Mucosa of rectum (tissue), 2 donors: ENCODE data around the gene HYAL1.

Experiments
- H3K27ac ChIP-seq, 2 donors: one replicate each; pipeline ENCODE4 v1.7.0; 2013; ENCODE audit warnings: inconsistent platforms in 2 of 2, low read depth in 2 of 2, low read length in 2 of 2
- H3K27me3 ChIP-seq, 2 donors: one replicate each; pipeline ENCODE4 v1.7.0; 2013; ENCODE audit warnings: low read length in 2 of 2; ENCODE audit not compliant: control insufficient read depth in 2 of 2, insufficient read depth in 2 of 2
- H3K36me3 ChIP-seq, 2 donors: one replicate each; pipeline ENCODE4 v1.7.0; 2013; ENCODE audit warnings: low read length in 2 of 2; ENCODE audit not compliant: control insufficient read depth in 2 of 2, insufficient read depth in 2 of 2
- H3K4me1 ChIP-seq, 2 donors: one replicate each; pipeline ENCODE4 v1.7.0; 2013; ENCODE audit warnings: low read length in 2 of 2, mild to moderate bottlenecking in 1 of 2; ENCODE audit not compliant: control insufficient read depth in 2 of 2, insufficient read depth in 2 of 2
- H3K4me3 ChIP-seq, 2 donors: one replicate each; pipeline ENCODE4 v1.7.0; 2013; ENCODE audit warnings: low read length in 2 of 2
- H3K9ac ChIP-seq, 2 donors: one replicate each; pipeline ENCODE4 v1.7.0; 2013; ENCODE audit warnings: low read length in 2 of 2, low read depth in 1 of 2, mild to moderate bottlenecking in 1 of 2
- H3K9me3 ChIP-seq, 2 donors: one replicate each; pipeline ENCODE4 v1.7.0; 2013; ENCODE audit warnings: low read length in 2 of 2; ENCODE audit not compliant: control insufficient read depth in 2 of 2
- donor health status: healthy.
- donor health status: Normal muscosa, but diverticular disease.

HYAL1 gene

GRCh38 chr3:50255251-50255615 is 48.1 kb downstream of the HYAL1 start:
- H3K4me1 ChIP-seq = peaks cover 12 to 15% of the 10 kb centered on the region in 2 donors

DNA sequence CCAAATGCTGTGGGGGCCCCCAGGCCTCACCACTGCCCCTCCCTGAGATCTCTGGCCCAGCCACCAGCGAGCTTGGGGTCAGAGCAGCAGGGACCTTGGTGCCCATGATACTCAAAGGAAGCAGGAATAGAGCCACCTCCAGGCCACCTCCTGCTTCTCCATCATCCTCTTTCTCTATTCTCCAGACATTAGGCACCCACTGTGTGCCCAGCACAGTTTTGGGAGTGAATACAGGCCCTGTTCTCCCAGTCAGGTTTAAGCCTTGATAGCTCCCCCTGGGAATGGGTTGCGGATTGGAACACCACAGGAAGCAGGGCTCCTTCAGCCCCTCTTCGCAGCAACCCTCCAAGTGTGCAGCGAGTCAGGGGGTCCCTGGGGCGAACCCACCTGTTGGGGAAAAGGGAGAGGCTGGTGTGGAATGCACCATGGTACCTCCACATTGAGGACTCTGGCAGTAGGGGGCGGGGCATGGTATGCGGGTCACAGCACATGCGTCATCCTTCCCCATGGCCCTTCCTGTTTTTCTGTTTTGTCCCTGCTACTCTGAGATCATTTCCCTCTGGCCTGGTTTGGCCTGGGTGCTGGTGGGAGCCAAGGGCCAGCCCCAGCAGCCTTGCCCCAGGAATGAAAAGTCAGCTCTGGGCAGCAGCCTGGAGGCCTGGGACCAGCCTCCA is 48.7 kb downstream of the HYAL1 start:
- H3K36me3 ChIP-seq = peaks cover 25 to 42% of the 10 kb centered on the region in 2 donors
- H3K4me1 ChIP-seq = peaks cover 10 to 14% of the 10 kb centered on the region in 2 donors
- no peak overlapping the region for H3K9ac ChIP-seq
- peak overlapping the region; percentile 42 to 56 for H3K27ac ChIP-seq
- no peaks in the 10 kb centered on the region for H3K27me3 ChIP-seq
- no peaks in the 10 kb centered on the region for H3K9me3 ChIP-seq
- H3K4me3 ChIP-seq = no peak overlapping the region

More at GRCh38 chr3:50255251-50255615, 48.1 kb downstream of the HYAL1 start:
- Histone ChIP-seq H3K9me3 (no peaks in the 10 kb centered on the region), H3K4me3 (no peak overlapping the region), H3K27me3 (no peaks in the 10 kb centered on the region), H3K9ac (no peak overlapping the region), H3K36me3 (peaks cover 25 to 41% of the 10 kb centered on the region in 2 donors), H3K27ac (peak overlapping the region in 1 of 2 donors; percentile 56)

- Histone ChIP-seq H3K27ac (peak overlapping the region in 1 of 2 donors; percentile 10), H3K4me1 (peaks cover 27 to 42% of the 10 kb centered on the region in 2 donors), H3K9ac (no peak overlapping the region)
Measured at GRCh38 chr3:50251220-50251619, 52.2 kb downstream of the HYAL1 start.

GRCh38 chr3:50250514-50250913 is 52.9 kb downstream of the HYAL1 start:
- H3K4me1 ChIP-seq = peaks cover 32 to 48% of the 10 kb centered on the region in 2 donors
- H3K9ac ChIP-seq = no peak overlapping the region
- no peaks in the 10 kb centered on the region for H3K9me3 ChIP-seq
- peaks cover 4 to 30% of the 10 kb centered on the region in 2 donors for H3K36me3 ChIP-seq
- H3K27me3 ChIP-seq = no peaks in the 10 kb centered on the region
- H3K27ac ChIP-seq = no peak overlapping the region
- H3K4me3 ChIP-seq = no peak overlapping the region

More at GRCh38 chr3:50251220-50251619, 52.2 kb downstream of the HYAL1 start:
- Histone ChIP-seq H3K9me3 (no peaks in the 10 kb centered on the region), H3K4me3 (no peak overlapping the region), H3K36me3 (peaks cover 5 to 32% of the 10 kb centered on the region in 2 donors), H3K27me3 (no peaks in the 10 kb centered on the region)
